ENCODE results near the gene MC3R. TPM values are rescaled to one million over a fixed set of nuclear protein-coding genes. Genes with fewer than 3 reads are reported as not detected.
A peak's percentile ranks its signal among the peaks of the same experiment; 100 is the strongest.

Gene MC3R
- not detected for total RNA-seq

DNA sequence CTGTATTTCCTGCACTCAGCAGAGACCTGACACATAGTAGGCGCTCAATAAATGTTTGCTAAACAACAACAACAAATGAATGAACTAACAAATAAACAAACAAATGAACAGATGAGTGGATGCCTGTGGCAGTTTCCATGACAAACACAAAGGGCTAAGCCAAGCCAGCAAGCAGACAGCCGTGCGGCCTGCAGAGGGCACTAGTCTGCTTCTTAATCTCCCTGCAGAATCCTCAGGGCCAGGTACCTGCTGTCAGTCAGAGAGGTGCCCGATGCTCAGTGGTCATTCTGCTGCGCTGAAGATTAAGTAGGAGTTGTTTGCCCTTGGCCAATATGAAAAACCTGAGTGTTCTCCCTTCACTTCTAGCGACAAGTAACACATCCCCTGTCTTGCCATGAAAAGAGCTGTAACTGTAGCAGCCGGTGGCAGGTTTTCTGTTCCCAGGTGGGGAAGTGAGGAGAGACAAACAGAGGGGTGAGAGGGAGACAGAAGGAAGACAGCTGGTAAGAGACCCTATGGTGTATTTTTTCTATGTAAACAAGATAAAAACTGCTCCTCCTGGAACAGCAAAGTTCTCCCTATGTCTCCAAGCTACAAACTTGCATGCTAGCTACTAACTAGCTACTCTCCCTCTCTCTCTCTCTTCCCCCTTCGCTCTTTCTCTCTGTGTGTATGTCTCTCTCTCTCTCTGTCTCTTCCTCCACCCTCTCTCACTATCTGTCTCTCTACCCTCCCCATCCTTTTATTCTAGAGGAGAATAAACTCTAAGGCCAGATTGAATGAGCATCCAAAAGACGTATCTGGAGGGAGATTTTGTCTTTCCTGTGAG is at the start of gene MC3R:
Gene MC3R, plus strand, starts transcription at position 779 of the 829 bp plus-strand sequence. CDS start 112 bp downstream, outside the sequence.
- H3K9me3 ChIP-seq, result no peaks in the 10 kb centered on the region
- H3K4me3 ChIP-seq, result no peak within 1 kb of the TSS
- no peak within 1 kb of the TSS for H3K27ac ChIP-seq
- no peaks in the 10 kb centered on the region for H3K36me3 ChIP-seq
- H3K27me3 ChIP-seq, result no peaks in the 10 kb centered on the region
- H3K4me1 ChIP-seq, result no peaks in the 10 kb centered on the region
- TF ChIP-seq POLR2A (IDR thresholded peaks at IDR 0.05), result no peak
- TF ChIP-seq, protein P1, sequence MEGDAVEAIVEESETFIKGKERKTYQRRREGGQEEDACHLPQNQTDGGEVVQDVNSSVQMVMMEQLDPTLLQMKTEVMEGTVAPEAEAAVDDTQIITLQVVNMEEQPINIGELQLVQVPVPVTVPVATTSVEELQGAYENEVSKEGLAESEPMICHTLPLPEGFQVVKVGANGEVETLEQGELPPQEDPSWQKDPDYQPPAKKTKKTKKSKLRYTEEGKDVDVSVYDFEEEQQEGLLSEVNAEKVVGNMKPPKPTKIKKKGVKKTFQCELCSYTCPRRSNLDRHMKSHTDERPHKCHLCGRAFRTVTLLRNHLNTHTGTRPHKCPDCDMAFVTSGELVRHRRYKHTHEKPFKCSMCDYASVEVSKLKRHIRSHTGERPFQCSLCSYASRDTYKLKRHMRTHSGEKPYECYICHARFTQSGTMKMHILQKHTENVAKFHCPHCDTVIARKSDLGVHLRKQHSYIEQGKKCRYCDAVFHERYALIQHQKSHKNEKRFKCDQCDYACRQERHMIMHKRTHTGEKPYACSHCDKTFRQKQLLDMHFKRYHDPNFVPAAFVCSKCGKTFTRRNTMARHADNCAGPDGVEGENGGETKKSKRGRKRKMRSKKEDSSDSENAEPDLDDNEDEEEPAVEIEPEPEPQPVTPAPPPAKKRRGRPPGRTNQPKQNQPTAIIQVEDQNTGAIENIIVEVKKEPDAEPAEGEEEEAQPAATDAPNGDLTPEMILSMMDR (IDR thresholded peaks at IDR 0.05), result peak in 4 of 6 experiments; percentile 26 to 46 (median 42)
- DNase-seq, result peak in 1 of 3 donors; percentile 53

DNA sequence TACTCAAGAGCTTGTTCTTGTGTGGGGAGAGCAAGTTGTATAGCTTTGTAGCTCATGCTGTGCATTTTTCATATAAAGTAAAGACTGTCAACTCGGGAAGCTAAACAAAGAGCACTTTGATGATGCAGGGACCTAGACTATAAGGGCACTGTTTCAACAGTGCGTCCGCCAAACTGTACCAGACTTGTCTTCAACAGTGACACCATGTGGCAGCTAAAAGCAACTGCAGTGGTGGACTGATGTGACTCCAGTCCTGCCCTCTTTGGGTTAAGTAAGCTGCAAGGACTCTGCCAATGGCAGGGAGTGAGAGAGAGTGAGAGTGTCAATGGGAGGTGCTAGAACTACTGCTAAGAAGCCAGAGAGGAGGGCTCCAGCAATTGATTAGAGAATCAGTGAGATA is 48.1 kb upstream of the MC3R start:
- no peaks in the 10 kb centered on the region for H3K27me3 ChIP-seq
- H3K4me3 ChIP-seq, result no peak overlapping the region
- TF ChIP-seq, protein P1 (IDR thresholded peaks at IDR 0.05), result no peak
- no peak for TF ChIP-seq POLR2A (IDR thresholded peaks at IDR 0.05)
- H3K27ac ChIP-seq, result no peak overlapping the region
- H3K36me3 ChIP-seq, result no peaks in the 10 kb centered on the region
- H3K4me1 ChIP-seq, result no peaks in the 10 kb centered on the region
- no peaks in the 10 kb centered on the region for H3K9me3 ChIP-seq
- DNase-seq, result no peak

DNA sequence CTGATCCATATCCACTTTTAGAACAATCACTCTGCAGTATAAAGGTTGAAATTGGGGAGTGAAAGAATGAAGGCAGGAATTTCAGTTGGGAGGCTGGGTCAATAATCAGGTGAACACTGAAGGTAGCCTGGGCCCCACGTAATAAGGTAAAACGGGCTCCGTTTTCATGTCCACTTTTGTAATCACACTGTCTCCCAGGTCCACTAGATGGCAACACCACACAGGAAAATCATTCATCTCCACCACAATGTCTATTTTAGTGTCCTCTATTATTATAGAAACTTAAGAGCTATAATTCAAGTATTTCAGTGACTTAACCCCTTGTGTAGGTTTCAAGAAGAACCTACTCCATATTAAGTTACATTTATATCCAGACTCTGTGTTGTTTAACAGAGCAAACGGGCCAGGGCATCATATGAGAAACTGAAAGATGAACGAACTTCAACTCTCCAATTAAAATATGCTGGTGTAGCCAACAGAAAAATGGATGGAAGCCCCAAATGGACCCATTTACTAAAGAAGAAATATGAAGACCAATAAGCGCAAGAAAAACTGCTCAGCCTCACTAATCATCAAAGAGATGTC is 45.9 kb upstream of the MC3R start:
- no peak for DNase-seq
- no peak overlapping the region for H3K4me3 ChIP-seq
- H3K4me1 ChIP-seq, result no peaks in the 10 kb centered on the region
- TF ChIP-seq, protein P1 (IDR thresholded peaks at IDR 0.05), result peak in 3 of 6 experiments; percentile 29 to 47 (median 39)
- TF ChIP-seq POLR2A (IDR thresholded peaks at IDR 0.05), result no peak
- H3K36me3 ChIP-seq, result no peaks in the 10 kb centered on the region
- no peaks in the 10 kb centered on the region for H3K27me3 ChIP-seq
- H3K27ac ChIP-seq, result no peak overlapping the region
- no peaks in the 10 kb centered on the region for H3K9me3 ChIP-seq

DNA sequence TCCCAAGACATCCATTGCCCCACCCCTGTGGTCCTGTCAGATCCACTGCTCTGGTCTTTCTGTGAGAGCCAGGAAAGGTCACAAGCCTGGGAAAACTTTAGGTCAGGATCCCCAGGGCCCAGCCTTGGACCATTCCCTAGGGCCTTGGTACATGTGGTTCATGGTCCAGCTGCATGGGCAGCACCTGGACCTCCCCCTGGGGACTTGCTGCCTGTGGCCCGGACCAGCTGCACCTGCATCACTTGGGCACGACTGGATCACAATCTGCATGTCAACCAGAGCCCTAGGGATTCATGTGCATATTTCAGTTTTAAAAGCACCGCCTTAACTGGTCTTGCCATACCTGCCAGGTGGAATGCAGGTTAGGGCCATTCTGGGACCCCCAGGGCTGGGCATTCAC is 44.3 kb upstream of the MC3R start:
- H3K27me3 ChIP-seq, result no peaks in the 10 kb centered on the region
- no peaks in the 10 kb centered on the region for H3K9me3 ChIP-seq

DNA sequence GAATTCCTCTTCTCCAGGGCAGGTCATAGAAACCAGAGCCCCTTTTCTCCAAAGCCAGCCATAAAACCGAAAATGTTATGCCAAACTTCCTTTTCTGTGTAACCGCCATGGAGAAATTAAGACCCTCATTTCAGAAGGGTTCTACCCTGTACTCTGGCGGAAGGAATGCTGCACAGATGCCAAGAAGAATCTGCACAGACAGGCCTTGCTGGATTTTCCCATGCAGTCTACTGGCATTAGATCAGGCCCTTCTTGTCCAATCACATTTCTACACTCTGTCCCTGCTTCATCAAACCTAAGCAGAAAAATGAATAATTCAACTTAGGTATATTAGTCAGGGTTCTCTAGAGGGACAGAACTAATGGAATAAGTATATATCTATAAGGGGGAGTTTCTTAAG is 43.2 kb upstream of the MC3R start:
- no peak for DNase-seq
- no peak for TF ChIP-seq POLR2A (IDR thresholded peaks at IDR 0.05)
- TF ChIP-seq, protein P1 (IDR thresholded peaks at IDR 0.05), result no peak
- H3K27ac ChIP-seq, result no peak overlapping the region
- H3K4me3 ChIP-seq, result no peak overlapping the region
- H3K27me3 ChIP-seq, result no peaks in the 10 kb centered on the region
- no peaks in the 10 kb centered on the region for H3K36me3 ChIP-seq
- no peaks in the 10 kb centered on the region for H3K9me3 ChIP-seq
- H3K4me1 ChIP-seq, result no peaks in the 10 kb centered on the region

More for the DNA sequence above, 44.3 kb upstream of the MC3R start:
- DNase-seq, result no peak
- no peak overlapping the region for H3K27ac ChIP-seq
- H3K4me1 ChIP-seq, result no peaks in the 10 kb centered on the region
- TF ChIP-seq, protein P1 (IDR thresholded peaks at IDR 0.05), result no peak
- TF ChIP-seq POLR2A (IDR thresholded peaks at IDR 0.05), result no peak
- H3K36me3 ChIP-seq, result no peaks in the 10 kb centered on the region
- H3K4me3 ChIP-seq, result no peak overlapping the region
